ENCODE data around the gene WNT2.
A peak's percentile ranks its signal among the peaks of the same experiment; 100 is the strongest.

WNT2 gene

DNA sequence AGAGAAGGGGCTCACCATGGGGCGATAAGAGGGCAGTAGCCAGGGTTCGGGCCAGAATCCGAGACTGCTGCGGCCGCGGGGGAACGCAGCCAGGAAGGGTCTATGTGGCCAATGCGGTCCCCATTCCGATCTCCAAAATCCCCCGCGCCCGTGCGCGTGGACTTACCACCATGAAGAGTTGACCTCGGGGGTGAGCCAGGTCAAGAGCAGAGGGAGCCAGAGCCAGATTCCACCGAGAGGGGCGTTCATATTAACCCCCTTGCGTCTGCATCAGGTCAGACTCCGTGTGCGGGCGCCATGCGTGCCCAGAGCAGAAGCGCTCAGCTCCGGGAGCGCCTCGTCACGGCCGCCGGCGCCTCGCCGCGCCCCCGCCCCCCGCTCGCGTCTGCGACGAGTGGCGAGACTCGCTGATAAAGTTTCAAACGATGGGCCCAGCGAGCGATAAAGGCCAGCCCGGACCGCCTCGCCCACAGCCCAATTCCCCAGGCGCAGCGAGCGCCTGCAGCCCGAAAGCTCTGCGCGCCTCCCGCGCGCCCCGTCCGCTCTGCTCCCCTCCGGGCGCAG, at the start of gene WNT2:
TSS of gene WNT2 (minus strand) at position 318 of the 564 bp plus-strand sequence. CDS start at position 249, 69 bp downstream.
- no peak for DNase-seq (ENCODE audit: low read depth)

DNA sequence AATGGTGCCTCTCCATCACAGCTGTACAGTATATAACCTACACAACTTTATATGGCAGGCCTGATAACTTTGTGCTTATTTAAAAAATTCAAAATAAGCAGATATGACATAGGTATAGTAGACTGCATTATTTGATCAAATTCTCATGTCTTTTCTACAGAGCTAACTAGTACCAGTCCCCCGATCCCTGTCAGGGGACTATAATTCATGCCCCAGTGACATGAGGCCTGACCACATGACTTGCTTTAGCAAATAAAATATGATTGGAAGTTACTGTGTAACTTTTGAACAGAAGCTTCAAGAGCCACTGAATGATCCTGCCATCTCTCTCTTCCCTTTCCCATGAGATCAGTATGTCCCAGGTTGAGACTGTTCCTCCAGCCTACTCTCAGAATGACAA, 49.2 kb upstream of the WNT2 start:
- DNase-seq (ENCODE audit: low read depth) = no peak

DNA sequence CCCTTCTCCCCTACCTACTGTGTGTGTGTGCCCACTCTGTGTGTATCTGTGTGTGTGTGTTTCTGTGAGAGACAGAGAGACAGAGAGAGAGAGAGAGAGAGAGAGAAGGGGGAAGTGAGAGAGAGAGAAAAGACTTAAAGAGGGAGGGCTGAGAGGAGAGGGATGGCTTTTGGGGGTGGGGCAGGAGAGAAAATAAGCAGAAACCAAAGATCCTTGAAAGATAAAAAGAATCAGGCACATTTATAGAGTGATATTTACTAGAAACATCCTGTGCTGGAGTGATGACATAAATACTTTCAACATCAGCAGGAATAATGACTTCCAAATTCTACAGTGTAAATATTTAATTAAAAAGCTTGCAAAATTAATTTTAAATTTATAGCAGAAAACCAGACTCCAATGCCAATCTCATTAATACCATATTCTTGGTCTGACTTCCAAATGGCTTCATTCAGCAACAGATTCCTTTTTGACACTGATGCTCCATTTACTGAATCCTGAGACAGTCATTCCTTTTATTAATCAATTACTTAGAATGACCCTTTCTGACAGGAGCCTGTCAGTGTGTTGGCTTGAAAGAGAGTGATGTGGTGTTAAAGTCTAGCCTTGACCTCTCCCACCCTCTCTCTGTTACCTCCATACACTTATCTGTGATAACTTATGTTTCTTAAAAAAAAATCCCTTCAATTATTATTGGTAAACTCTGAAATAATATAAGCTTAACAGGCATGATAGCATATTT, 41.7 kb upstream of the WNT2 start:
- no peak for DNase-seq (ENCODE audit: low read depth)

DNA sequence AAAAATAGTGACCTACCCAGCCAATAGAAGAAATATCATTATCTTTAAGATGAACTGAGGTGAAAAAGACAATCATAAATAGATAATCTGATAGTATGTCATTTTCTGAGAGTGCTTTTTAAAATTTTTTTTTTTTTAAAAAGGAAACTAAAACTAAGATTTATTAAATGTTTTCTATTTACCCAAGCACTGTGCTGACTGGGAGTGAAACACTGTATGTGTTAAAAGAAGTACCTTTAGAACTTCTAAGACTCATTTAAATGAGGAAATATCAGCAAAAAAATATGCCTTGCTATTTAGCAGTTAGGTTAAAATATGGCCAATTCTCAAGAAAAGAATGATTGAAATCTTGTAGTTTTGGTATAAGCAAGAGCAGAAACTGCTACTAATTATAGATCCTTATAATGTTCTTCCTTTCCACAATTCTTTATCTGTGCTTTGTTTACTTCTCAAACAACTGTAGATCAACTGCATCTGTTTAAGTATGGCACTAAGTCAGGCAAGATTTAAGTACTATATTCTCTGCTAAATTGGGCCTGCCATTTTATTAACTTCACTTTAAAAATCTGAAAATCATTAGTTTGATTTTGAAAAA, 39.5 kb upstream of the WNT2 start:
- no peak for DNase-seq (ENCODE audit: low read depth)

DNA sequence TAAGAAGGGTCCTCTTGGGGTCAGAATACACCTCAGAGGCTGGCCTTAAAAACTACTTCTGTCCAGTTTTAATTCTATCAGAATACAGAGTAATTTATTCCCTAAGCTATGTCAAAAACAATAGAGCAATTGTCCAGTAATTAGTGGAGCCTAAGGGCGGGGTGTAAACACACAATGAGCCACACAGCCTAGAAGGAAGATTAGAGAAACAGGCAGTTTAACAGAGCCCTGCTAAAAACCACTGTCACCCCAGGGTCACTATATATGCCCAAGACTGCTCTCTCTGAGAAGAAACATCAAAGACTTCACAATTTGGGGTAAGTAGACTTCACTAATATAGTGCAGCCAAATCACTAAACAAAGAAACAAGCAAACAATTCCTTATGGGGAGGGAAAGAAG, 27.2 kb upstream of the WNT2 start:
- DNase-seq (ENCODE audit: low read depth) = no peak

DNA sequence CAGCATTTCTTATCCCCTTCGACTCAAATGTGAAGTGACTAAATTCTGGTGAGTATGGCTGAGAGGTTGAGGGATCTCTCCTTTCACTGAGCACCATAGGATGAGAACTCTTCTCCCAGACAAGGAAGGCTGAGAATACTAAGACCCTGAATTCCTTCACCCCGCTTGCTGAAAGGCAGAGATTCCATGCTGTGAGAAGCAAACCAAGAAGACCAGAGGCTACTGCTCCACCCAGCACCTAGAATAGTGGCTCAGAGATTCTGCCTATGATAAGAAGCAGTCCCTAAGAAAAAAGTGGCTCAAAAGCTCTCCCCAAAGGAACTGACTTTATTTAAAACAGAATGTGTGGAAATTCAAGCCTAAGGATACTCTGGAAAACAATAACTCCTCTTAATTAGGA, 26.7 kb upstream of the WNT2 start:
- DNase-seq (ENCODE audit: low read depth) = no peak

DNA sequence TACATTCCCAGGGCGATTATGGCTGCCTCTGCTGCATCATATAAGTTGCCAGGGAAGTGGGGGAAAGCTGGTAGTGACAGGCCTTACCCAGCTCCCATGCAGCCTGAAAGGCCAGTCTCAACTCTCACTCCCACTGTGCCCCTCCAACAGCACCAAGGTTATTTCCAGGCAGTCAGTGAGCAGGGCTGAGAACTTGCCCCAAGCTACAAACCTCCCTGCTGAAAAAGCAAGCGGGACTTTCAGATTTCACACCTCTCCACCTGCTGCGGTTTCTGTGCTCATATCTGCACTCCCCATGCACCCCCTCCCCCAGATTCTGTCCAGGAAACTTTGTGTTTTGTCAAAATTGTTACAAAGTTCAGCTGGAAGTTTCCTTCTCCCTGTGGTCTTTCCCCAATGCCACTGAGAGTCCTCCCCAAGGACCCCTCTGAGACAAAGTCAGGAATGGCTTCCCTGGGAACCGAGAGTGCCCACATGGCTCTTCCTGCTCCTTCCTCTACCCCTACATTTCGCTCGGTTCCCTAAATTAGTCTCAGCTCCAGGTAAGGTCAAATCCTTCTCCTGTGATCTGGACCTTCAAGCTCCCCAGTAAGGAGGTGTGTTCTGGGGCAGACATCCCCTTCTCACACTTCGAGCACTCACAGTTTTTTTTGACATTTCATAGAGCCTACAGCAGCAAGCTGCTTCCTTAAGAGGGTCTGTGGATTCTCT, 25.3 kb upstream of the WNT2 start:
- DNase-seq (ENCODE audit: low read depth) = no peak

DNA sequence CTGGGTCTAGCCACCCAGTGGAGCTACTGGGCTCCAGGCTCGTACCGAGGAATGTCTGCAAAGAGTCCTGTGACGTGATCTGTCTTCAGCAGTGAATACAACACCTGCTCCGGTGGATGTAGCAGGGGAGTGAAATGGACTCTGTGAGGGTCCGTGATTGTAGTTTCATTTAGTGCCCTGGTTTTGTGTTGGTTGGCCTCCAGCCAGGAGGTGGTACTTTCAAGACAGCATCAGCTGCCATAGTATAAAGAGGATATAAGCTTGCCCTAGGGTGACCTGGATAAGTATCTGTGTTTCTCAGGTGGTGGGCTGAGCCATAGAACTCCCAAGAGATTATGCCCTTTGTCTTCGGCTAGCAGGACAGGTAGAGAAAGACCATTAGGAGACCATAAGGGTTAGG, 24.6 kb upstream of the WNT2 start:
- DNase-seq (ENCODE audit: low read depth) = no peak

DNA sequence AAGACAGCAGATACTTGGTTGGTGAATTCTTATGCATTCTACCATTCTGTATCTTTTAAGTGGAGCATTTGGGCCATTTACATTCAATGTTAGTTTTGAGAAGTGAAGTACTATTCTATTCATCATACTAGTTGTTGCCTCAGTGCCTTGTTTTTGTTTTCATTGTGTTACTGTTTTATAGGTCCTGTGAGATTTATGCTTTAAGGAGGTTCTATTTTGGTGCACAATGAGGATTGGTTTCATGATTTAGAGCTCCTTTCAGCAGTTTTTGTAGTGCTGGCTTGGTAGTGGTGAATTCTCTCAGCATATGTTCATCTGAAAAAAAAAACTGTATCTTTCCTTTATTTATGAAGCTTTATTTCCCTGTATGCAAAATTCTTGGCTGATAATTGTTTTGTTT, 23.3 kb upstream of the WNT2 start:
- DNase-seq (ENCODE audit: low read depth) = no peak

DNA sequence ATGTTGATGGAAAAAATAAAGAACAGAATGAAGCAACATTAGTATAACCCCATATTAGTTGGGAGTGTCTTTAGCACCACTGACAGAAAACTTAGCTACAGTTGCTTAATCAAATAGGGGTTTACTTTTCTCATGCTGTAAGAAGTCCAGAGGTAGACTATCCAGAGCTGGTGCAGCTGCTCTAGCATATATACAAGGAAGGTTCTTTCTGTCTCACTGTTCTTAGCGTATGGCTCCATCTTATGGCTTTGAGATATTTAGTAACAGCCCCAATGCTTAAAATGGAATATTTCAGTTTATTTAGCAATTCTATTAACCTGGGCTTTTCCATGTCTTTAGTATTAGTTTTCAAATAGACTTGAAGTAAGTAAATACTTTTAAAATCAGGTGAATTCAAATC, 15.2 kb upstream of the WNT2 start:
- peak; percentile 15 for DNase-seq (ENCODE audit: low read depth)

DNA sequence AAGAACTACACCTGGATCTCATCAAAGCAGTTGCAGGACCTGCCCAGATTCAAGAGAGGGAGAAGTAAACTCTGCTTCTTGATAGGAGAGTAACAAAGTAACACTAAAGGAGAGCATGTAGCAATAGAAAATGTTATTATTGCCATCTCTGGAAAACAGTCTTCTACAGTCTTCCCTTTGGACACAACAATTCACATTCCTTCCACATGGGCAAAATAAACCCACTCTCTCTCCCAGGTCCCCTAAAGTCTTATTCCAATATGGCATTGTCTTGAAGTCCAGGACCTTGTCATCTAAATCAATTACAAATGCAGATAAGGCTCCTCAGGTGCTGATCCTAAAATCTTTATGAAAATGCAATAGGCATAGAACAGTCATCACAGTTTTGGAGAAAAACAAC, 10.3 kb upstream of the WNT2 start:
- no peak for DNase-seq (ENCODE audit: low read depth)

DNA sequence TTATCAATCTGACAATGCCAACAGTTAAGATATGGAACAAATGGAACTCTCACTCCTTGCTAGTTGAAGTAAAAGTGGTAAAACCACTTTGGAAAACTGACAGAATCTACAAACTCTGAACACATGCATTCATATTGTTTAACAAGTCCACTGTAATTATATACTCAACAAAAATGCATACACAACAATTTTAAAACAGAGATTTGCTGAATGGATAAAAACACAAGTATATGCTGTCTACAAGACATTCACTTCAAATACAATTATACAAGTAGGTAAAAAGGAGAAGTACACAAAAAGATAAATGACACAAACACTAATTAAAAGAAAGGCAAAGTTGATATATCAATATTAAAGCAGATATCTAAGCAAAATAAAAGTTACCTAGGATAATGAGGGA, 9.2 kb upstream of the WNT2 start:
- no peak for DNase-seq (ENCODE audit: low read depth)

DNA sequence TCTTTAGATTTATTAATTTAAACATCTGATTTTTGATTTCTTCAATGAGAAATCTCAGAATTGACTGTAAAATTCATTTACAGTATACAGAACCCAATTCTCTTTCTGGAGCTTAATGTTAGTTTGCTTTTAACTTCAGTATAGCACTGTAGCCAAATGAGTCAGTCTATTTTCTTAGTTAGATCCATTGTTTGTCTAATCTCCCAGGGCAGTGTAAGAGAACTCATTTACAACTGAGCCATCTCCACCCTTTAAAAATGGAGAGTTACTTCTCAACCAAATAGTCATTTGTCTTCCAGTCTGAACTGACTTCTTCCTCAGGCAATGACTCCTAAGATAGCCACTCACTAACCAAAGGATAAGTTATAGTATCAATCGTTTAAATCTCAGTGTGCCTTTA, 3.0 kb upstream of the WNT2 start:
- DNase-seq (ENCODE audit: low read depth) = no peak

DNA sequence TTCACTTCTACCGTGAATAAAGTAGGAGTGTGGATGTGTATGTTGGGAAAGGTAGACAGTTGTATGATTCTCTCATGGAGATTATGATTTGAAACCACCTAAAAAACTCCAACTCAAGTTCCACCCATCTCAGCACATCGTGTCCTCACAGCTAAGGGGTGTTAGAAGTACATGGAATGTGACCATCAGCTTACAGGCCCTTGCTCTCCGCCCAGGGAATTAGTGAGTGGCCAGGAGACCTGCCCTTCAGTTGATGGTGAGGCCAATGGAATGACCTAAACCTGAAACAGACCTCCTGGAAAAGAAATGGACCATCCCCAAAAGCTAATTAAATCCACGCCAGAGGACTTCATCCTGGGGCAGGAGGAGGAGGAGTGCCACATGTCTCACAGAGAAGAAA, 2.1 kb upstream of the WNT2 start:
- no peak for DNase-seq (ENCODE audit: low read depth)

DNA sequence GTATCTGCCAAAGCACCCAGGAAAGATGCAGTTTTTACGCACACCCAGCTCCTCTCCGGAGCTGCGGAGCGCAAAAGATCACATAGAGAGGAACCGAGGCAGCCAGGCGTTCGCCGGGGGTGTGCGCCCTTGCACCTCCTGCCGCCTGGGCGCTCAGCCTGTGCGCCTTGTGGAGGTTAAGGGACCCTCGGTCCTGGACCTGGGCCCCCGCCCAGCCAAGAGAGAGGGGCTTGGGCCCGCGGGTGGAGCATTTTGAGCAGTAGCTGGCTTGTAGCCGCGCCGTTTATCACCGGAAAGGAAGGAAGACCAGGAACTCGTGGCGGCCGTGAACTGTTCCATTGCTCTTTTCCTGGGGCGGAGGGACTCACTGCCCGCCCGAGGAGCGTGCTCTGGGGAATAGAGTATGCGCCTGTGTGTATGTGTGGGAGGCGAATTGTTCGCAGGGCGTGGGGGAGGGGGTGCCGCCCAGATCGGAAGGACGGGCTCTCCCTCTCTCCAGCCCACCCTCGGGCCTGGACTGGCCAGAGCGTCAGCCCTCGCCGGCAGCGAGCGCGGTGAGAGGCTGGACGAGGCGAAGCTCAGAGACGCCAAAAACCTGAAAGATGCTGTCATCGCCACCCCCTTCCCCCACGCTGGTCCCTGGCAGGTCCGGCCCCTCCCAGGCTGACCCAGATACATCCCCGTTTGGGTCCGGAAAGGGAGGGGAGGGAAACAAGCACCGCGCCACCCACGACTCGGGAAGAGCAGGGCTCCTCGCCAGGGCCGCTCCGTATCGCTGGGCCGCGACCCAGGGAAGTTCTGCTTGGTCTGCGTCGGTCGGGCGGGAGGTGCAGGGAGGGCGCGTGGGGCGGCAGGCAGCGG, 1.2 kb upstream of the WNT2 start:
- DNase-seq (ENCODE audit: low read depth) = peak; percentile 37

DNA sequence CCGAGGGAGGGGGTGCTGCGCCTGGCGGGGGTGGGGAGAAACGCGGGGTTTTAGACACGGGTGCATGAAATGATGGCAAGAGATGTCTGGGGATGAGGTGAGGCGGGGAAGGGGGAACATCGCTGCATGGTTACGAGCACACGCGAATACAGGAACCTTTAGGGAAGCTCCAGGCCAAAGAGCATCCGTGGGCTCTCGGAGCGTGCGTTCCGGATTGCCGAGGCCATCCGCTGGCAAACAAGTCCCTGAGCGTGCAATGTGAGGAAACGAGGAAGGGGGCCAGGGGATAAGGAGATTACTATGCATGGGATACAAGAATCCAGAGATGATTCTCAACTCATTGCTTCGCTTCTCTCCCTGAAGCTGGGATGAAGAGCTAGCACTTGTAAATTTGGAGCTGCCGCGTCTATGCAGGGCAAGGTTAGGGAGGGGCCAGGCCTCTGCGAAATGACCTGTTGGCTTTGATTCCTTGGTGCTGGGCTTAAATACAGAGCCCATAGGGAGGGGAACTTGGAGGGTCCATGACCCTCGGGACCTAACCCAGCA, 520 bp upstream of the WNT2 start:
- peak; percentile 20 for DNase-seq (ENCODE audit: low read depth)

DNA sequence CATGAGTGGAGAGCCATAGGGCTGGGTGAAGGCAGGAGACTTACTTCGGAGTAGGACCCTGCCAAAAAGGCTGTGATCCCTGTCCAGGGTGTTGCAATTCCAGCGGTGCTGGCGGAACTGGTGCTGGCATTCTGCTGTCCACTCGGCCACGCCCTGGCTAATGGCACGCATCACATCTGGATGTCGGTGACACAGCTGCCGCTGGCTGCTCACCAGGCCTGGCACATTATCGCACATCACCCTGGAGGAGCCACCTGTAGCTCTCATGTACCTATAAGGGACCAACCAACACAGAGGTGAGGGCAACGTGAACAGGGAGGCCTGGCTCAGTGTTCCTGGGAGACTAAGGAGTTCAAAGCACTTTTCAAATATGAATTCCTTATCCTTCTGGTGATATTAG, 2.3 kb downstream of the WNT2 start:
- DNase-seq (ENCODE audit: low read depth) = no peak

DNA sequence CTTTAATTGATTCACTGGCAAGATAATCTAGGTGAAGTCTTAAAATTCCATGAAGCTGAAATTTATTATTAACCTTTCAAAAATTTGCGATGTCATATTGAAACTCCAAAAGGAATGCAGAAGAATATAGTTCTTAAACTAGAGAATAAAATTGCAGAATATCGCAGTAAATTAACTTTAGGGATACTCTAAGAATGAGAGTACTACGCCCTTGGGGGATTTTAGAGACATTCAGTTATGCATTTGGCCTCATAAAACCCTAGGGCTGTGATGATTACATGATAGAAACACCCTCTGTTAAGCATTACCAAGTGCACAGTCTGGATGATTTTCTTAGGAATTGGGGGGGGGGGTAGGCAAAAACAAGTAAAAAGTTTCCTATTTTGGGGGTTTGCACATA, 3.7 kb downstream of the WNT2 start:
- no peak for DNase-seq (ENCODE audit: low read depth)

DNA sequence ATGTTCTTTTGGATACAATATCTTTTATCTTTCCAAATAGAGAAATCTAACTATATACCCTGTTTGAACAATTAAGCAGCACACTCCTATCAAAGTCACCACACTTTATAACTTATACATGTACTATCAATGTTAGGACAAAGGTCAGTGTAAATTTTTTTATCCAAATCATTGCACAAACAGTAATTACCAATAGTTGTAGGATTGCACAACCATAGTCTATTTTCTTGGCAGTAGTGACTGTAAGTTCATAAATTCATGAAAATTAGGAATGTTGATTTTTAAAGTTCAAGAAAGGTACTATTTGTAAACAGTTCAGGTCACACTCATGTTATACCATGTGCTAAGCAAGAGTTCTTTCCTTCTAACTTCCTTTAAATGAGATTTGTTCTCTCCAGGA, 9.3 kb downstream of the WNT2 start:
- DNase-seq (ENCODE audit: low read depth) = no peak

DNA sequence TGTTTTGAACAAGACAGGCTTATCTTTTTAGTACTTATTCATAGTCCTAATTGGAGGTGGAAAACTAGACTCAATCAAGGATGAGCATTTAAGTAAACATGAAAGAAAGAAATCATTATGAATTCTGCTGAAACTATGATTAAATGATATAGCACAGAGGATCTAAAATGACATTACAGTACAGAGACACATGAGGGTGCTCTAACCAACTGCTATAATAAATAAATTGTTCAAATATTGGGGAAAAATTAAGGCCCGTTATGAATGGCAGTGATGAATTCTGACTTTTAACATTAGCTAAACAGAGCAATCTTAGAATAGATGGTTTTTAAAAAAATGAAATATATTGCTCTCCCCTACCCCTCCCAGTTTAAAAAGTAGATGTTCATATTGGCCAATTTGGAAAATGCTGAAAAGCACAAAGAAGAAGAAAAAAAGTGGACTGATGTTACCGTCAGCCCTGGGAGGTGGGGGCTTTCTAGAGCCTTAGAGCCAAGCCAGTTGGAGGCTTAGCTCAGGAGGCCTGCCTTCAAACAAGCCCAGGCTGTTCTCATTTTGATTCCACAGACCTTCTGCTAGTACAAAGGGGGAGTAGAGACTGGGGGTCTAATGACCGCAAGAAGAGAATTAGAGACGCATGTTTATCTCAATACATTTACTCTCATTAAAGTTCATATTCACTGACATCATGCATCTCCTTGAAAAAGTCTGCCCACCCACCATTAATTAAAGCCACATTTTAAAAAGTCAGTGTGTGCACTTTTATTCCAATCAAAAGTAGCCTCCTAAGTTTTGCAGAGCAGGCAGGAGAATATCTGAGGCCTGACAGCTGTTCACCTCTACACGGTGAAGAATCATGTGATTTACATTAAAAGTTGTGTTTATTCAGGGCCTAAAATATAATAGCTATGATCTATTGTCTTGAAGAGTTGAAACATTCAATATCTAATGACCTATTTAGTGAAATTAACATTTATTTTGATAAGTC, 10.0 kb downstream of the WNT2 start:
- peak; percentile 10 for DNase-seq (ENCODE audit: low read depth)

DNA sequence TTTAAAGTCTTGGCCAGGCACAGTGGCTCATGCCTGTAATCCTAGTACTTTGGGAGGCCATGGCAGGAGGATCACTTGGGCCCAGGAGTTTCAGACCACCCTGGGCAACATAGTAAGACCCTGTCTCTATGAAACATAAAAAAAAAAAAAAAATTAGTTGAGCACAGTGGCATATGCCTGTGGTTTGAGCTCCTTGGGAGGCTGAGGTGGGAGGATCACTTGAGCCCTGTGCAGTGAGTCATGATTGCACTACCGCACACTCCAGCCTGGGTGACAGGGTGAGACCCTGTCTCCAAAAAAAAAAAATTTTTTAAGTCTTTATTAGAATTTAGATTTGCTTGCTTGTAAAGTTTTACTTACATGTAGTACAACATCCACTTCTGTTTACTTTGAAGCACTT, 14.0 kb downstream of the WNT2 start:
- DNase-seq (ENCODE audit: low read depth) = no peak
